HG03575 (cell line): Measurements from ENCODE around the gene GGT5.
"Not testable (repeated sequence)": the region's sequence is repeated elsewhere in the genome, so short reads cannot be mapped to it uniquely, and the experiment has no call there.

Source experiments
- ATAC-seq: cut with Tn5 transposase; IDR thresholded peaks from one replicate; pipeline ENCODE4 v1.9.1; 2021; ENCODE audit not compliant: unreplicated experiment, insufficient number of reproducible peaks, low FRiP score; ENCODE audit errors: extremely low read depth

Gene GGT5

GRCh38 chr22:24208012-24208749, 36.7 kb downstream of the GGT5 start:
- no peak for ATAC-seq

DNA sequence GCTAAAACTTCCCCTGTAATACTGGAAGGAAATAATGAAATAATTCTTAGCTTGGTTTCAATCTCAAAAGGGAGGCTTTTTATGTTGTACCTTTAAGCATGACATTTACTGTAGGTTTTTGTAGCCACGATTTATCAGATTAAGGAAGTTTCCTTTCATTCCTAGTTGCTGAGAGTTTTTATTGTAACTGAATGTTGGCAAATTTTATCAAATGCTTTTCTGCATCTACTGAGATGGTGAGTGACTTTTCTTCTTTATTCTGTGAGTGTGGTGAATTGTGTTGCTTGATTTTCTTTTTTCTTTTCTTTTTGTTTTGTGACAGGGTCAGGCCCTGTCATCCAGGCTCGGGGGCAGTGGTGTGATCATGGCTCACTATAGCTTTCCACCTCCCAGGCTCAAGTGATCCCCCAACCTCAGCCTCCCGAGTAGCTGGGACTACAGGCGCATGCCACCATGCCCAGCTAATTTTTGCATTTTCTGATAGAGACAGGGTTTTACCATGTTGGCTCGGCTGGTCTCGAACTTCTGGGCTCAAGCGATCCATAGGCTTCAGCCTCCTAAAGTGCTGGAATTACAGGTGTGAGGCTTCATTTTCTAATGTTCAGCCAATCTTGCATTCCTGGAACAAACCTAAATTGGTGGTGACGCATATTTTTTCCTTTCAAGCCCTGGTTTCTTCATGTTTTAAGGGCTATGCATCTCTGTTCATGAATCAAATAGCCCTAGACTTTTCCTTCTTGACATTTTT, 37.4 kb downstream of the GGT5 start:
- ATAC-seq = no peak

DNA sequence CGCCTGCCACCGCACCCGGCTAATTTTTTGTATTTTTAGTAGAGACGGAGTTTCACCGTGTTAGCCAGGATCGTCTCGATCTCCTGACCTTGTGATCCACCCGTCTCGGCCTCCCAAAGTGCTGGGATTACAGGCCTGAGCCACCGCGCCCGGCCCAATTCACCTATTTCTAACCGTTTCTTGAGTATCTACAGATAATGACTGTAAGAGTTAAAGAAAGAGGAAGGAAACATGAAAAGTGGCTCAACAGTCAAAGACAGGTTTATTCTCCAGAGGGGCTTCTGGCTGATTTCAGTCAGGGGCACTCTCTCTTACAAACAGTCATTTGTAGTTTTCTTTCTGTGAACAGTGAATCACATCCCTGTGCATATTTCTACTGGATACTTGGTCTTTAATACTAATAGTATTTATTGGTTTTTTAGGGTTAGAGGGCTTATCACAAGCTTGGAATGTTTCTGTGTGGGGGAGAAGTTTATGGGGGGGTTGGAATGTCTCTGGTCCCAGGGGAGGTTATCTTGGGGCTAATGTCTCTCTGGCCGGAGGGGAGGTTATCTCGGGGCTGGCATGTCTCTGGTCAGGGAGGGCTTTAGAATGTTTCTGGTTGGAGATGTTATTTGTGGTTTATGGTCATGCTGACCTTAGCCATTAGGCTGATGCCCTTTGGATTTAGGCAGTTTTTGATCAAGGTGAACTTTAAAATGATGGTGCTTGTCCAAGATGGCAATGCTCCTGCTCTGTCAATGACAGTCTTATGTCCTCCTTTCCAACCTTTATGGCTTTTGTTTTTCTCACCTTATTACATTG, 38.2 kb downstream of the GGT5 start:
- not testable (repeated sequence) for ATAC-seq

DNA sequence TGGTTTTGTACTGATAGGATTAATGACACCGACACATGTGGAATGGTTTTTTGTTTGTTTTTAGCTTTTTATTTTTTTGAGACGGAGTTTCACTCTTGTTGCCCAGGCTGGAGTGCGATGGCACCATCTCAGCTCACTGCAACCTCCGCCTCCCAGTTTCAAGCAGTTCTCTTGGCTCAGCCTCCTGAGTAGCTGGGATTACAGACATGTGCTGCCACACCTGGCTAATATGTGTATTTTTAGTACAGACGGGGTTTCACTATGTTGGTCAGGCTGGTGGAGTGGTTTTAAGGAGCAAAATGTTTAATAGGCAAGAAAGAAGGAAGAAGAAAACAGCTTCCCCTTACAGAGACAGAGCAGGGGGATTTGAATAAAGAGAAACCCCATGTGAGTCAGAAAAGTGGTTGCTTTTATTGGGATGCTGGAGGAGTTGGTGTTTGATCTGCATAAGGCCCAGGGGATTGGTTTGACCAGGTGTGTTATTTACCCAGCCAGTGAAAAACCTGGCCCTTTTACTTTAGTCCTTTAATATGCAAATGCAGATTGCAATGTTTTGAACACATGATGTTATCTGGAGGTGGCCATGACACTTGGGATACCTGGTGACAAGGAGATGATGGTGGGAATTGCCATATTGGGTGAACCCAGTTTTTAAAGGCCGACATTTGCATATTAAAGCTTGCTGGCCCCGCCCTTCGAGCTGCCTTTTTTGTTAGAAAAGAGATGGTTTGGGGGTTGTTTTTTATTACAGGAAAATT, 39.3 kb downstream of the GGT5 start:
- ATAC-seq = no peak

DNA sequence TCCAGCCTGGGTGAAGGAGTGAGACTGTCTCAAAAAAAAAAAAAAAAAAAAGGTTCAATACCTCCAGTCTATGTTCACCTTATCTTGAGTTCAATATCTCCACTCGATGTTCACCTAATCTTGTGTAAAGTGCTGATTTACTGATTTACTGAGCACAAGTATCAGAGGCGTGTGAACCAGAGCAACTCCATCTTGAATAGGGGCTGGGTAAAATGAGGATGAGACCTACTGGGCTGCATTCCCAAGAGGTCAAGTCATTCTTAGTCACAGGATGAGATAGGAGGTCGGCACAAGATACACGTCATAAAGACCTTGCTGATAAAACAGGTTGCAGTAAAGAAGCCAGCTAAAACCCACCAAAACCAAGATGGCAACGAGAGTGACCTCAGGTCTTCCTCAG, 41.0 kb downstream of the GGT5 start:
- ATAC-seq = not testable (repeated sequence)

DNA sequence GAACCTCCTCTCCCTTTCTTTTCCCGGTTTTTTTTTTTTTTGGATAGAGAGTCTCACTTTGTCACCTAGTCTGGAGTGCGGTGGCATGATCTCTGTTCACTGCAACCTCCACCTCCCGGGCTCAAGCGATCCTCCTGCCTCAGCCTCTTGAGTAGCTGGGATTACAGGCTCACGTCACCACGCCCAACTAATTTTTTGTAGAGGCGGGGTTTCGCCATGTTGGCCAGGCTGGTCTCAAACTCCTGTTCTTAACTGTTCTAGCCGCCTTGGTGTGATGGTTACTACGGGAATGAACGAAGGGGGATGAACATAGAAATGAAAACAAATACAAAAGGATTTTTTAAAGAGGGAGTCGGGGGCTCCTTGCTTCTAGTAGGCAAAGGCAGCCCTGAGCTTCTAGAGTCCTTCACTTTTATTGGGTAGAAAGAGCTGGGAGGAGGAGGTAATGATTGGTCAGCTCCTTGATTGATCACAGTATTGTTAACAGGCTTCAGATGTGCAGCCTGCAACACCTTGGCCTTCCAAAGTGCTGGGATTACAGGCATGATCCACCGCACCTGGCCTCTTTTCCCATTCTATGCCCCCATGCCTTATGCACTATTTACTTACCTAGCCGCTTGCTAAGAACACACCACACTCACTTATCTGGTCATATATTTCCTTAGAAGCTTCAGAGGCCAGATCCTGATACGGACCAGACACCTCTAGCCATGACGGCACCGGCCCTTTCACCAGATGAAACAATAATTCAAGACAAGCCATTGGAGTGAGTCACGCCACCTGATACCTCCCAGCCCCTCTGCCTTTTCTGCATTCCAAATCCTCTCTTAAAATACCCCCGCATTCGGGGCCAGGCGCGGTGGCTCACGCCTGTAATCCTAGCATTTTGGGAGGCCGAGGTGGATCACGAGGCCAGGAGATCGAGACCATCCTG, 42.9 kb downstream of the GGT5 start:
- no peak for ATAC-seq

GRCh38 chr22:24200619-24201212, 44.2 kb downstream of the GGT5 start:
- no peak for ATAC-seq

- ATAC-seq = no peak
Observed at GRCh38 chr22:24198682-24199052, 46.2 kb downstream of the GGT5 start.

DNA sequence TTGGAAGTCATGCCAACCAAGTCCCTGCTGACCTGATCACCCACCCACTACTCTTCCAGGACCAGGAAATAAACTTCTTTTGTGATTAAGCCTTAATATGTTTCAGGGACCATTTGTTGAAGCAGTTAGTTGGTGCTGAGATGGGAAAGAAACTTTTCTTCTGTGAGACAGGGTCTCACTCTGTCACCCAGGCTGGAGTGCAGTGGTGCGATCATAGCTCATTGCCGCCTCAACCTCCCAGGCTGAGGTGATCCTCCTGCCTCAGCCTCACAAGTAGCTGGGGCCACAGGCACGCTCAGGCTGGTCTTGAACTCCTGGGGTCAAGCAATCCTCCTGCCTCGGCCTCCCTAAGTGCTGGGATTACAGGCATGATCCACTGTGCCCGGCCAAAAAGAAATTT, 53.0 kb downstream of the GGT5 start:
- ATAC-seq = no peak

- ATAC-seq = no peak
Observed at GRCh38 chr22:24191381-24191841, 53.5 kb downstream of the GGT5 start.

DNA sequence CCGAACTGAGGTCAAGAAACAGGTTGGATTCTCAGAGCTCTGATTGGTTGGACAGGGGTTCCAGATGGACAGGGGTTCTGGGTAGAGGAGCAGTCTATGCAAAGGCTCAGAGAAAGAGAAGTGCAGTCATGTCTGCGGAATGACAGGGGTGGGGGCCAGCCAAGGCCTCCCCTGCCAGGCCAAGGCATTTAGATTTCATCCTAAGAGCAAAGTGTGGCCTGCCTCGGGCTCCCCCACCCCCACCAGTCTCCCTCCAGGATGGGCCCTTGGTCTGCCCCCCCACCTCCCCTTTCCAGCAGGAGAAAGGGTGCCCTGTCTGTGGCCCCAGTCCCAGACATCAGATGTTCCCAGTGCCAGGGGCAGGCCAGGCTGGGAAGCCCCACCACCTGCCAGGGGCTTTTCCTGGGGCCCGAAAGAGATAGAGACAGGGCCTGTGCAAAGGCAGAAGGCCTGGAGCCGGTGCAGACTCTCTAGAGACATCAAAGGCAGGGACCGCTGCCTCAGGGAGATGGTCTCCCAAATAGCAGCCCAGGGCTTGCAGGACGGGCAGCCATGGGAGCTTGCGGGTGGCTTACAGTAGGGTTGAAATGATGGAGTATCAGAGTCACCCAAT, 54.2 kb downstream of the GGT5 start:
- ATAC-seq = no peak

- no peak for ATAC-seq
Observed at GRCh38 chr22:24190159-24190540, 54.7 kb downstream of the GGT5 start.

DNA sequence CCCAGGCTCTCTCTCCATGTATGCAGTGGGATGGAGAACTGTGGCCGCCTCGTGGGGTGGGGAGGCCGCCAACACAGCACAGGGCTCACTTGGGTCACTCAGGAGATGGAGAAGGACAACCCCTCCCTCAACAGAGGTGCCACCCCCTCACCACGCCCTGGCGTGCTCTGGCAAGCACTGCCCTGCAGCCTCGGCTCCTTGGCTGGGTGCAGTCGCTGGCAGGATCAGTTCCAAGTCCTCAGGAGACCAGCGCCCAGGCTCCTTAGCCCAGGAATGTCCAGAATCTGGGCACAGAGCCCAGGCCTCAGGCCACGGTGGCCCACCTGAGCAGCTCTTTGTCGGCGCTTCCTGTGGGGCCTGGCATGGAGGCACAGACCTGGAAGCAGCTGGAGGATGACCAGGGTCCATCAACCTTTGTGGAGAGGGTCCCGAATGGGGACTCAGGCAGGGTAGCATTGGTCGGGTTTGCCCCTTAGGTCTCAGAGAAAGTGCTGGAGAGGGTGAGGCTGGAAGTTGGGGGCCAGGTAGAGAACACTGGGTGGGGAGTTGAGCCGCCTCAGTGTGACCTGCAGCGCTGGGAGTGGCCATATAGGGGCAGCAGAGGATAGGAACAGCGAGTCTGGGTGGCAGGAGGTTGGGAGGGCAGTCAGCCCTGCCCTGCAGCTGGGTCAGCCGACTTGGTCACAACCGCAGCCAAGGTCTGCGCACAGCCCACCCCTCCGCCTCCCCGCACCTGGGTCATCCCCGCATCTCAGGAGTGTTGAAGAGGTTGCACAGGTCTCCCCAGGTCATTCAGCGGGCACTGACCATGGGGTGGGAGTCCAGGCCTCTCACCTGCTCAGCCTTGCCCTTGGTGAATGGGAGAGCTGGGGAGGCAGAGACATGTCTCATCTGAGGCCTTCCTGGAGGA, 55.4 kb downstream of the GGT5 start:
- no peak for ATAC-seq

GRCh38 chr22:24188705-24189248, 56.1 kb downstream of the GGT5 start:
- no peak for ATAC-seq

DNA sequence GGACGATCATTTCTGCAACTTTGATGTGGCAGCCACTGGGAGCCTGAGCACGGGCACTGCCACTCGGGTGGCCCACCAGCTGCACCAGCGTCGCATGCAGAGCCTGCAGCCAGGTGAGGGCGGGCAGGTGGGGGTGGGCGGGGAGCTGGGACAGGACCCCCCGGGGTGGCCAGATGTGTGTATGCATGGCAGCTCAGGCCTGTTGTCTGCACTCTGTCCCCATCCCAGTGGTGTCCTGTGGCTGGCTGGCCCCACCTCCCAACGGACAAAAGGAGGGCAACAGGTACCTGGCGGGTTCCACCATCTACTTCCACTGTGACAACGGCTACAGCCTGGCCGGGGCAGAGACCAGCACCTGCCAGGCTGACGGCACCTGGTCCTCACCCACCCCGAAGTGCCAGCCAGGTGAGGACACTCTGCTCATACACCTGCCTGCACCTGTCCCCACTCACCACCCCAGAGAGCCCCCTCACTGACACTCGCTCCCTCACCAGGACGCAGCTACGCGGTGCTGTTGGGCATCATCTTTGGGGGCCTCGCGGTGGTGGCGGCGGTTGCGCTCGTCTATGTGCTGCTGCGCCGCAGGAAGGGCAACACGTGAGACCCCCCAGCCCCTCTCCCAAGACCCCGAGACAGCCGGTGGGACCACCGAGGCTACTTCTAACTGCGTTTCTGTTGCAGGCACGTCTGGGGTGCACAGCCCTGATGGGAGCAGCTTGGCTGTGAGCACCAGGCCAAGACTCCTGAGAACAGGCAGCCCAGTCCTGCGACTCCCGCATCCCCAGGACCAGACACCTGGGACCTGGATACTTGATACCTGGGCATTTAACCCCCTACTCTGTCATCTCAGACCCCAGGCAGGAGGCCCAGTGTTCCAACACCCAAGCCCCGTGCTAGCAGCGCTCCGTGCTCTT, 56.9 kb downstream of the GGT5 start:
- no peak for ATAC-seq
